K562 (cell line): ENCODE measurements around the gene AKT3. TPM values are rescaled to one million over a fixed set of nuclear protein-coding genes. Genes with fewer than 3 reads are reported as not detected.

ENCODE experiments used
- E2F8 ChIP-seq: fragments of 450-650 bp; IDR thresholded peaks from 2 replicates; pipeline ENCODE4 v1.7.1; 2018; ENCODE audit warnings: mild to moderate bottlenecking, low read depth; ENCODE audit not compliant: partially characterized antibody
- MGA ChIP-seq: fragments of 450-650 bp; IDR thresholded peaks from 2 replicates; pipeline ENCODE4 v1.6.1; 2016; ENCODE audit warnings: mild to moderate bottlenecking, moderate library complexity
- ZC3H8 ChIP-seq: fragments of 450-650 bp; IDR thresholded peaks from 2 replicates; pipeline ENCODE4 v1.6.1; 2017
- ZNF764 ChIP-seq: fragments of 250-450 bp; sonication (Bioruptor Pico); IDR thresholded peaks from 2 replicates; pipeline ENCODE4 v1.4.0; 2020; ENCODE audit warnings: low read depth, mild to moderate bottlenecking, moderate library complexity
- polyA plus RNA-seq, 8 experiments: library from polyadenylated mRNA; depleted of rRNA in 4 of 8; stranded (reverse) in 5 of 8; unstranded in 3 of 8; fragments of >200 nt; fragmentation: Nextera tagmentation in 2 of 8; fragmentation: Illumina TruSeq in 1 of 8; extraction: Ambion mirVana in 2 of 8; extraction: Trizol in 1 of 8; gene quantifications; 2 replicates each; pipeline versions ENCODE4 v1.2.1 to v1.2.3, GENCODE V29; 2011 to 2014; ENCODE audit warnings: inconsistent platforms in 1 of 8, missing spikeins in 1 of 8
- total RNA-seq, 7 experiments: library from RNA; depleted of rRNA in 6 of 7; stranded (reverse); fragments of >200 nt in 6 of 7; fragmentation: Illumina TruSeq in 2 of 7; extraction: Trizol in 2 of 7; gene quantifications; 2 replicates each; pipeline versions ENCODE4 v1.2.1 to v1.2.3, GENCODE V29; 2011 to 2021; ENCODE audit warnings: low replicate concordance in 1 of 7

Gene AKT3
- total and polyA plus RNA-seq, 9 of the 15 experiments (the other 6 are each of a cell fraction or from before 2014, with no cell fraction given) = 0.04 to 0.54 (median 0.18) TPM; not detected in 1

- TF ChIP-seq MGA (no peak), ZNF764 (no peak), ZC3H8 (no peak), E2F8 (no peak)
- TF ChIP-seq, all 486 proteins: peak for 0
Measured at GRCh38 chr1:243489158-243489527, 360.9 kb downstream of the AKT3 start (continued).
